Measurements from ENCODE around the gene FOXN3.

DNA sequence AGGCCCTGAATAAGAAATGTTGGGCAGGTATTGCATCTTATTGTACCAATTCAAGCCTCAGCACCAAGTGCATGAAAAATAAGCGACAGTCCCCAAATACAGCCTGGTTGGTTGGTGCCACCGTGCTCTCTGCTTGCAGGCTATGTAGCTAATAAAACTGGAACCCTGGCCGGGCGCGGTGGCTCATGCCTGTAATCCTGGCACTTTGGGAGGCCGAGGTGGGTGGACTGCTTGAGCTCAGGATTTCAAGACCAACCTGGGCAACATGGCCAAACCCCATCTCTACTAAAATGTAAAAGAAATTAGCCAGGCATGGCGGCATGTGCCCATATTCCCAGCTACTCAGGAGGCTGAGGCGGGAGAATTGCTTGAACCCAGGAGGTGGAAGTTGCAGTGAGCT lies 25.5 kb downstream of the FOXN3 start:
- TF ChIP-seq POLR2A (IDR thresholded peaks at IDR 0.05), result no peak
- TF ChIP-seq, protein P1, sequence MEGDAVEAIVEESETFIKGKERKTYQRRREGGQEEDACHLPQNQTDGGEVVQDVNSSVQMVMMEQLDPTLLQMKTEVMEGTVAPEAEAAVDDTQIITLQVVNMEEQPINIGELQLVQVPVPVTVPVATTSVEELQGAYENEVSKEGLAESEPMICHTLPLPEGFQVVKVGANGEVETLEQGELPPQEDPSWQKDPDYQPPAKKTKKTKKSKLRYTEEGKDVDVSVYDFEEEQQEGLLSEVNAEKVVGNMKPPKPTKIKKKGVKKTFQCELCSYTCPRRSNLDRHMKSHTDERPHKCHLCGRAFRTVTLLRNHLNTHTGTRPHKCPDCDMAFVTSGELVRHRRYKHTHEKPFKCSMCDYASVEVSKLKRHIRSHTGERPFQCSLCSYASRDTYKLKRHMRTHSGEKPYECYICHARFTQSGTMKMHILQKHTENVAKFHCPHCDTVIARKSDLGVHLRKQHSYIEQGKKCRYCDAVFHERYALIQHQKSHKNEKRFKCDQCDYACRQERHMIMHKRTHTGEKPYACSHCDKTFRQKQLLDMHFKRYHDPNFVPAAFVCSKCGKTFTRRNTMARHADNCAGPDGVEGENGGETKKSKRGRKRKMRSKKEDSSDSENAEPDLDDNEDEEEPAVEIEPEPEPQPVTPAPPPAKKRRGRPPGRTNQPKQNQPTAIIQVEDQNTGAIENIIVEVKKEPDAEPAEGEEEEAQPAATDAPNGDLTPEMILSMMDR (IDR thresholded peaks at IDR 0.05), result no peak
